Hepatocyte (in vitro differentiated cells): Measurements from ENCODE around the gene COL13A1.

Experiments used
- EZH2 ChIP-seq: fragments of 200-600 bp; sonication (generic); IDR thresholded peaks from 2 replicates; pipeline ENCODE4 v1.6.1; 2016; ENCODE audit warnings: antibody characterized with exemption, mild to moderate bottlenecking, borderline replicate concordance
- EZH2phosphoT487 ChIP-seq: fragments of 200-600 bp; sonication (generic); IDR thresholded peaks from one replicate; pipeline ENCODE4 v1.6.1; 2018; ENCODE audit warnings: antibody characterized with exemption, mild to moderate bottlenecking, low read depth, moderate library complexity; ENCODE audit not compliant: unreplicated experiment, severe bottlenecking
- TF ChIP-seq, protein P1 (sequence below): fragments of 200-600 bp; sonication (generic); IDR thresholded peaks from 2 replicates; pipeline ENCODE4 v1.5.1; 2016; ENCODE audit warnings: antibody characterized with exemption, mild to moderate bottlenecking; ENCODE audit not compliant: poor library complexity

DNA sequence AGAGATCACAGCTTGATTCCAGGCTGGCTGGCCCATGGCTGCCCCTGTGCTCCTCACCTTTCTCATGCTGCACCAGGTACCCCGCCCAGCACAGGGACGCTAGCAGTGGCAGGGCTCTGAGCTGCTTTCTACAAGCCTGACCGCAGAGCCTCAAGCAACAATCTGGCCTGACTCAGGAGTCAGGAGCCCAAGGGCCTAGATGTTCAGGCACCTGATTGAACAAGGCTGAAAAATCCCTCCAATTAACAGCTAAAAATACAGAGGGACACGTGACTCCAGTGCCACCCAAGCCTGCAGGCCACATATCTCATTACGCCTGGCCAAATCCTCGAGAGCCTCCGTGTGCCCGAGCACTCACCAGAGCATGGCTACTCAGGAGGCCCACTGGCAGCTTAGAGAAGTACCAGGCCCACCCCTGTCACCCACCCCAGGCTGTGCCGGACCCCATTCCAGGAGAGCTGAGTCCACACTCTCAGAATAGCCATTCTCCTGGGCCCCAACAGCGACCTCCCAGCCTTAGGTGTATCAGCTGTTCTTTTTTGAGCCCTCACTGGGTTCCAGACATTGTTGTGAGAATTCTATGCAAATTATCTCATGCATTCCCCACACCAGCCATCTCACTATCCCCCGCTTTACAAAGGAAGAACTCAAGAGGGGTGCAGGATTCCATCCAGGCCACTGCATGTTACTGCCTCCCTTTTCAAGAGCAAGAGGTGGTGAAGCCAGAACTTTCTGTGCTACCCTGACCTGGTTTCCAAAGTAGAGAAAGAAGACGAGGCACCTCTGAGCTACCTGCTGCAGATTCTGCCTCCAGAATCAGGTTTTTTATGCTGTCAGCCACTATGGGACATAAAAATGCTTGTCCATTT lies 98.3 kb downstream of the COL13A1 start:
- TF ChIP-seq, protein P1, sequence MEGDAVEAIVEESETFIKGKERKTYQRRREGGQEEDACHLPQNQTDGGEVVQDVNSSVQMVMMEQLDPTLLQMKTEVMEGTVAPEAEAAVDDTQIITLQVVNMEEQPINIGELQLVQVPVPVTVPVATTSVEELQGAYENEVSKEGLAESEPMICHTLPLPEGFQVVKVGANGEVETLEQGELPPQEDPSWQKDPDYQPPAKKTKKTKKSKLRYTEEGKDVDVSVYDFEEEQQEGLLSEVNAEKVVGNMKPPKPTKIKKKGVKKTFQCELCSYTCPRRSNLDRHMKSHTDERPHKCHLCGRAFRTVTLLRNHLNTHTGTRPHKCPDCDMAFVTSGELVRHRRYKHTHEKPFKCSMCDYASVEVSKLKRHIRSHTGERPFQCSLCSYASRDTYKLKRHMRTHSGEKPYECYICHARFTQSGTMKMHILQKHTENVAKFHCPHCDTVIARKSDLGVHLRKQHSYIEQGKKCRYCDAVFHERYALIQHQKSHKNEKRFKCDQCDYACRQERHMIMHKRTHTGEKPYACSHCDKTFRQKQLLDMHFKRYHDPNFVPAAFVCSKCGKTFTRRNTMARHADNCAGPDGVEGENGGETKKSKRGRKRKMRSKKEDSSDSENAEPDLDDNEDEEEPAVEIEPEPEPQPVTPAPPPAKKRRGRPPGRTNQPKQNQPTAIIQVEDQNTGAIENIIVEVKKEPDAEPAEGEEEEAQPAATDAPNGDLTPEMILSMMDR, result no peak
- no peak for TF ChIP-seq EZH2
- TF ChIP-seq EZH2phosphoT487, result no peak
